Hepatocyte (in vitro differentiated cells): Measurements from ENCODE around the gene KAZALD1. TPM values are rescaled to one million over a fixed set of nuclear protein-coding genes. Genes with fewer than 3 reads are reported as not detected.

Experiments used
- DNase-seq: peaks from one replicate; pipeline ENCODE4 v3.0.0-alpha.2; 2016; ENCODE audit warnings: low spot score
- H2AFZ ChIP-seq: fragments of 200-600 bp; sonication (generic); 2 replicates; pipeline ENCODE4 v1.6.0; 2016; ENCODE audit warnings: antibody characterized with exemption, mild to moderate bottlenecking
- H3K27ac ChIP-seq: fragments of 200-600 bp; sonication (generic); 2 replicates; pipeline ENCODE4 v1.5.1; 2016; ENCODE audit warnings: mild to moderate bottlenecking
- H3K27me3 ChIP-seq: fragments of 200-600 bp; sonication (generic); 2 replicates; pipeline ENCODE4 v1.6.1; 2016
- H3K36me3 ChIP-seq: fragments of 200-600 bp; sonication (generic); replicated peaks from 2 replicates; pipeline ENCODE4 v1.5.1; 2016; ENCODE audit warnings: low read depth; ENCODE audit not compliant: insufficient read depth
- H3K4me1 ChIP-seq: fragments of 200-600 bp; sonication (generic); 2 replicates; pipeline ENCODE4 v1.5.1; 2016; ENCODE audit warnings: mild to moderate bottlenecking, moderate library complexity; ENCODE audit not compliant: insufficient read depth
- H3K4me2 ChIP-seq: fragments of 200-600 bp; sonication (generic); 2 replicates; pipeline ENCODE4 v1.6.0; 2016
- H3K4me3 ChIP-seq: fragments of 200-600 bp; sonication (generic); 2 replicates; pipeline ENCODE4 v1.5.1; 2016; ENCODE audit warnings: mild to moderate bottlenecking
- H3K79me2 ChIP-seq: fragments of 200-600 bp; sonication (generic); 2 replicates; pipeline ENCODE4 v1.6.0; 2017; ENCODE audit warnings: mild to moderate bottlenecking
- H3K9me2 ChIP-seq: fragments of 200-600 bp; sonication (generic); replicated peaks from 2 replicates; pipeline ENCODE4 v1.6.0; 2017; ENCODE audit warnings: mild to moderate bottlenecking; ENCODE audit not compliant: insufficient read depth
- H3K9me3 ChIP-seq: fragments of 200-600 bp; sonication (generic); 2 replicates; pipeline ENCODE4 v1.5.1; 2016; ENCODE audit warnings: low read depth, mild to moderate bottlenecking
- H4K20me1 ChIP-seq: fragments of 200-600 bp; sonication (generic); 2 replicates; pipeline ENCODE4 v1.6.0; 2016; ENCODE audit warnings: mild to moderate bottlenecking; ENCODE audit not compliant: insufficient read depth, poor library complexity, severe bottlenecking
- EZH2 ChIP-seq: fragments of 200-600 bp; sonication (generic); IDR thresholded peaks from 2 replicates; pipeline ENCODE4 v1.6.1; 2016; ENCODE audit warnings: antibody characterized with exemption, mild to moderate bottlenecking, borderline replicate concordance
- EZH2phosphoT487 ChIP-seq: fragments of 200-600 bp; sonication (generic); IDR thresholded peaks from one replicate; pipeline ENCODE4 v1.6.1; 2018; ENCODE audit warnings: antibody characterized with exemption, mild to moderate bottlenecking, low read depth, moderate library complexity; ENCODE audit not compliant: unreplicated experiment, severe bottlenecking
- WGBS: methylation state at CpG from one replicate; pipeline ENCODE4 v1.1.6; 2016; ENCODE audit warnings: low lambda C conversion rate; ENCODE audit errors: missing lambda C conversion rate; 5-methylcytosine and 5-hydroxymethylcytosine counted together
- polyA plus RNA-seq: library from polyadenylated mRNA; unstranded; fragments of >200 nt; fragmentation: Nextera tagmentation; extraction: Ambion mirVana; gene quantifications from 2 replicates; pipeline ENCODE4 v1.2.1, GENCODE V29; 2016
- total RNA-seq: library from RNA; depleted of rRNA; stranded (reverse); fragments of >200 nt; gene quantifications from 2 replicates; pipeline ENCODE4 v1.2.3, GENCODE V29; 2014
- TF ChIP-seq, protein P1 (sequence below): fragments of 200-600 bp; sonication (generic); IDR thresholded peaks from 2 replicates; pipeline ENCODE4 v1.5.1; 2016; ENCODE audit warnings: antibody characterized with exemption, mild to moderate bottlenecking; ENCODE audit not compliant: poor library complexity

KAZALD1 gene
- total and polyA plus RNA-seq, 2 experiments from 2014 or later = 18.2 to 31.9 TPM

DNA sequence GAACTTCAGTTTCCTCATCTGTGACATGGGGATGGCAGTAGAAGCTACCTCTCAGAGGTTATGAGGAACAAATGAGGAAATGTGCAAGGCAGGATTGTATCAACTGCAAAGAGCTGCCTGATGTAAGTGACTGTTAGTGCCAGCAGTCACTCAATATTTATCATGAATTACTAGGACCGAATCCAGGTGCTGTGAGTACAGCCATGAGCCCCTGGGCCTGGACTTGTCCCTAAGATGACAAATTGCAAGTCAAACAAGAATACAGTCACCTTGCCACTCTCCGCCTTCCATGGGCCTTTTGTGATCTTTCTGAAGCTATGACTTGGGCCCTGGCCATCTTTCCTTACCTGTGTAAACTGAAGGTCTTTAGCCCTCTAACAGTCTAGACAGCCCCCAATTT, 41.6 kb downstream of the KAZALD1 start:
- peaks cover 45% of the 10 kb centered on the region for H3K27me3 ChIP-seq
- WGBS = 76% methylated on average over 2 of the region's 2 CpGs

DNA sequence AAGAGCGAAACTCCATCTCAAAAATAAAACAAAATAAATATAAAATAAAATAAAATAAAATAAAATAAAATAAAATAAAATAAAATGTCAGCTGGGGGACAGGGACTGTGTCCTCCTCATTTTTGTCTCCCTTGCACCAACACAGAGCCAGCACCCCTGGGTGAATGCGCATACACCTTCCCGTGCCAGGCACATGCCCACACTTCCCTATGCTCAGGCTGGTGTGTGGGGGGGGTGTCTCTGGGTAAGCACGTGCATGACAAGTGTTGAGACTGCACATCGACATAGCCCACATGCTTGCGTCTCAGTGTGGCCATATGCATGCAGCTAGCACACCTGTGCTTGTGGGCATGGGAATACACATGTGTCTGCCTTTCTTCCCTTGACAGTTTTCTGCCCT, 44.6 kb downstream of the KAZALD1 start:
- Histone ChIP-seq H2AFZ (no peak overlapping the region), H3K4me1 (no peaks in the 10 kb centered on the region), H3K4me2 (no peak overlapping the region), H3K36me3 (no peaks in the 10 kb centered on the region), H3K27me3 (peaks cover 26% of the 10 kb centered on the region), H3K9me3 (no peaks in the 10 kb centered on the region), H3K27ac (no peak overlapping the region), H3K4me3 (no peak overlapping the region), H3K9me2 (no peaks in the 10 kb centered on the region), H3K79me2 (no peaks in the 10 kb centered on the region), H4K20me1 (no peaks in the 10 kb centered on the region)
- TF ChIP-seq, protein P1, sequence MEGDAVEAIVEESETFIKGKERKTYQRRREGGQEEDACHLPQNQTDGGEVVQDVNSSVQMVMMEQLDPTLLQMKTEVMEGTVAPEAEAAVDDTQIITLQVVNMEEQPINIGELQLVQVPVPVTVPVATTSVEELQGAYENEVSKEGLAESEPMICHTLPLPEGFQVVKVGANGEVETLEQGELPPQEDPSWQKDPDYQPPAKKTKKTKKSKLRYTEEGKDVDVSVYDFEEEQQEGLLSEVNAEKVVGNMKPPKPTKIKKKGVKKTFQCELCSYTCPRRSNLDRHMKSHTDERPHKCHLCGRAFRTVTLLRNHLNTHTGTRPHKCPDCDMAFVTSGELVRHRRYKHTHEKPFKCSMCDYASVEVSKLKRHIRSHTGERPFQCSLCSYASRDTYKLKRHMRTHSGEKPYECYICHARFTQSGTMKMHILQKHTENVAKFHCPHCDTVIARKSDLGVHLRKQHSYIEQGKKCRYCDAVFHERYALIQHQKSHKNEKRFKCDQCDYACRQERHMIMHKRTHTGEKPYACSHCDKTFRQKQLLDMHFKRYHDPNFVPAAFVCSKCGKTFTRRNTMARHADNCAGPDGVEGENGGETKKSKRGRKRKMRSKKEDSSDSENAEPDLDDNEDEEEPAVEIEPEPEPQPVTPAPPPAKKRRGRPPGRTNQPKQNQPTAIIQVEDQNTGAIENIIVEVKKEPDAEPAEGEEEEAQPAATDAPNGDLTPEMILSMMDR = no peak
- TF ChIP-seq EZH2 = no peak
- no peak for TF ChIP-seq EZH2phosphoT487
- no peak for DNase-seq
- WGBS = 80% methylated on average over 6 of the region's 6 CpGs

More for the DNA sequence above, 41.6 kb downstream of the KAZALD1 start:
- Histone ChIP-seq H3K4me2 (no peak overlapping the region), H3K27ac (no peak overlapping the region), H3K9me2 (no peaks in the 10 kb centered on the region), H3K4me1 (no peaks in the 10 kb centered on the region), H3K9me3 (no peaks in the 10 kb centered on the region), H3K4me3 (no peak overlapping the region), H4K20me1 (no peaks in the 10 kb centered on the region), H3K36me3 (no peaks in the 10 kb centered on the region), H2AFZ (no peak overlapping the region), H3K79me2 (no peaks in the 10 kb centered on the region)
- no peak for DNase-seq
- no peak for TF ChIP-seq EZH2phosphoT487
- TF ChIP-seq, protein P1 = no peak
- TF ChIP-seq EZH2 = no peak

DNA sequence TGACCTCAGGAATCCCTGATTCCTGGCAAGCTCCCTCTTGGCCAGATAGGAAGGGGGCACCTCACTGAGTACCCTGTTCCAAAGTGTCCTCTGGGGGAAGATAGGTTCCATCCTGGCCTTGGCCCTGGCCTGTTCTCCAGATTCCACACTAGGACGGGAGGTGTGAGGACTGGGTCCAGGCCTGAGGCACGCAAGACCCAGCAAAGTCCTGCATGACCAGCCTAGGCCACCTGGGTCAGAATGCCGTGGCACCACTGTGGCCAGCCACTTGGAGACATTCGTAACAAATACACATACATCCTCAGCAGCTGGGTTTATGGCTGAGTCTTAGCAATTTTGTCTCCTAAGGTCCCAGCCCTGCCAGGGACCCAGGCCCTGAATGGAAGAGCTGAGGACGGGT, 46.0 kb downstream of the KAZALD1 start:
- no peak overlapping the region for H3K27ac ChIP-seq
- TF ChIP-seq, protein P1 = no peak
- TF ChIP-seq EZH2 = no peak
- no peak for TF ChIP-seq EZH2phosphoT487
- no peak overlapping the region for H3K4me2 ChIP-seq
- WGBS = 97% methylated on average over 5 of the region's 5 CpGs
- no peaks in the 10 kb centered on the region for H4K20me1 ChIP-seq
- H3K4me3 ChIP-seq = no peak overlapping the region
- no peak overlapping the region for H2AFZ ChIP-seq
- H3K9me3 ChIP-seq = no peaks in the 10 kb centered on the region
- no peaks in the 10 kb centered on the region for H3K79me2 ChIP-seq
- H3K9me2 ChIP-seq = no peaks in the 10 kb centered on the region
- DNase-seq = no peak
- H3K4me1 ChIP-seq = no peaks in the 10 kb centered on the region
- no peaks in the 10 kb centered on the region for H3K36me3 ChIP-seq
- peaks cover 12% of the 10 kb centered on the region for H3K27me3 ChIP-seq
